Pons (tissue), 1 donor: Measurements from ENCODE around the gene ADGRL4.
"Not testable (repeated sequence)": the region's sequence is repeated elsewhere in the genome, so short reads cannot be mapped to it uniquely, and the experiment has no call there.

Experiments
- DNase-seq: peaks from one replicate; pipeline ENCODE4 v3.0.0-alpha.2; 2016; ENCODE audit warnings: low spot score

The ADGRL4 gene

GRCh38 chr1:78918157-78918556, 88.4 kb downstream of the ADGRL4 start:
- DNase-seq: no peak

- DNase-seq: no peak
Observed at GRCh38 chr1:78916986-78917385, 89.5 kb downstream of the ADGRL4 start.

- DNase-seq: no peak
Observed at GRCh38 chr1:78913950-78914349, 92.6 kb downstream of the ADGRL4 start.

- no peak for DNase-seq
Observed at GRCh38 chr1:78911956-78912880, 94.3 kb downstream of the ADGRL4 start.

GRCh38 chr1:78902641-78903040, 103.9 kb downstream of the ADGRL4 start:
- DNase-seq: no peak

GRCh38 chr1:78894811-78895210, 111.7 kb downstream of the ADGRL4 start:
- no peak for DNase-seq

- DNase-seq: no peak
Observed at GRCh38 chr1:78892260-78892840, 114.2 kb downstream of the ADGRL4 start.

- DNase-seq: no peak
Observed at GRCh38 chr1:78887458-78887857, 119.1 kb downstream of the ADGRL4 start.

GRCh38 chr1:78884685-78885452, 121.7 kb downstream of the ADGRL4 start:
- DNase-seq: peak; percentile 2

GRCh38 chr1:78880223-78880622, 126.3 kb downstream of the ADGRL4 start:
- DNase-seq: no peak

GRCh38 chr1:78875986-78876385, 130.5 kb downstream of the ADGRL4 start:
- DNase-seq: not testable (repeated sequence)

- not testable (repeated sequence) for DNase-seq
Observed at GRCh38 chr1:78872801-78873200, 133.7 kb downstream of the ADGRL4 start.

GRCh38 chr1:78871249-78871648, 135.3 kb downstream of the ADGRL4 start:
- no peak for DNase-seq

- no peak for DNase-seq
Observed at GRCh38 chr1:78869136-78869535, 137.4 kb downstream of the ADGRL4 start.

GRCh38 chr1:78864175-78864574, 142.4 kb downstream of the ADGRL4 start:
- no peak for DNase-seq

GRCh38 chr1:78856096-78856495, 150.4 kb downstream of the ADGRL4 start:
- DNase-seq: no peak

- no peak for DNase-seq
Observed at GRCh38 chr1:78855258-78855657, 151.3 kb downstream of the ADGRL4 start.

- no peak for DNase-seq
Observed at GRCh38 chr1:78854556-78854955, 152.0 kb downstream of the ADGRL4 start.

GRCh38 chr1:78843546-78843945, 163.0 kb downstream of the ADGRL4 start:
- DNase-seq: no peak

GRCh38 chr1:78843111-78843510, 163.4 kb downstream of the ADGRL4 start:
- DNase-seq: no peak

- peak; percentile 18 for DNase-seq
Observed at GRCh38 chr1:78840453-78841271, 165.9 kb downstream of the ADGRL4 start.
